ENCODE measurements around the gene BCAR3.

Gene BCAR3

GRCh38 chr1:93598396-93598795 is 83.2 kb downstream of the BCAR3 start:
- Histone ChIP-seq H2BK15ac (ENCODE audit: low read length) (no peak overlapping the region), H2BK12ac (ENCODE audit: low read length) (no peak overlapping the region), H2BK120ac (ENCODE audit: low read depth, low read length) (no peak overlapping the region), H2AK5ac (ENCODE audit: low read depth, low read length) (no peak overlapping the region), H3K79me1 (ENCODE audit: low read depth, low read length) (peaks cover 4% of the 10 kb centered on the region), H3K27ac (replicated peaks; ENCODE audit: low read length) (no peak overlapping the region), H3K9ac (ENCODE audit: low read depth, low read length, poor library complexity) (no peak overlapping the region), H3K4ac (ENCODE audit: low read length) (no peak overlapping the region), H3K4me2 (ENCODE audit: insufficient read depth, low read length, poor library complexity, severe bottlenecking) (no peak overlapping the region), H3K36me3 (replicated peaks in 1 of 2; ENCODE audit: control insufficient read depth in 2 of 2, insufficient read depth in 2 of 2, low read length in 2 of 2) (no peaks in the 10 kb centered on the region), H3K14ac (ENCODE audit: low read length) (no peak overlapping the region), H3K4me1 (ENCODE audit: control insufficient read depth in 2 of 2, insufficient read depth in 1 of 2, low read depth in 1 of 2, low read length in 2 of 2) (peaks cover 0 to 9% of the 10 kb centered on the region in 2 donors), H4K8ac (ENCODE audit: low read depth, low read length) (no peak overlapping the region), H3K4me3 (ENCODE audit: low read length in 2 of 2) (peak overlapping the region in 1 of 2 donors; percentile 44), H3K18ac (ENCODE audit: low read length) (no peak overlapping the region), H4K91ac (ENCODE audit: low read depth, low read length, poor library complexity) (no peak overlapping the region), H3K9me3 (replicated peaks in 1 of 2; ENCODE audit: control insufficient read depth in 2 of 2, insufficient read depth in 1 of 2, low read depth in 1 of 2, low read length in 2 of 2) (peaks cover 1 to 4% of the 10 kb centered on the region in 2 donors), H2BK5ac (ENCODE audit: low read length) (no peak overlapping the region), H3K23ac (ENCODE audit: low read depth, low read length, poor library complexity) (no peak overlapping the region), H3K27me3 (ENCODE audit: control insufficient read depth in 3 of 3, insufficient read depth in 3 of 3, low read depth in 1 of 3, low read length in 3 of 3) (no peaks in the 10 kb centered on the region), H2AFZ (ENCODE audit: low read length) (no peak overlapping the region)
- no CpG with 5 or more reads among the region's 2 CpGs for WGBS, 2 donors (ENCODE audit: extremely low coverage in 2 of 2, insufficient read length in 2 of 2, insufficient replicate concordance in 1 of 2)
- DNase-seq (ENCODE audit: low spot score), result no peak

DNA sequence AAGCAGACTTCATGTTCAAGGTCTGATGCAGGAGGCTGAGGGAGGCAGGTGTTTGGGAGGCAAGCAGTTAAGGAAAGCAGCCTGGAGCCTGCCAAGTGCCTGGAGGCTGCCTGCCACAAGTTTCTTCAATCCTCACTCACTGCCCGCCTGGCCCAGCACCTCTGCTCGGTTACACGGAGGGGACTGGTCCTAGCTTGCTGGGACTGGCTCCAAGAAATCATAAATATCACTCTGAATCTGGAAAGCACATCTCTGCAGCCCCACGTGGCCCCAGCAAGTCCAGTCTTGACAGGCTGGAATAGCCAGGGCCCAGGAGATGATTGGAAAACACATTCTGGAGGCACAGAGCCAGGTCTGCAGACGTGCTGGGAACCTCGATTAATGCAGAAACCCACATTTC is 83.9 kb downstream of the BCAR3 start:
- no CpG with 5 or more reads among the region's 6 CpGs for WGBS, 2 donors (ENCODE audit: extremely low coverage in 2 of 2, insufficient read length in 2 of 2, insufficient replicate concordance in 1 of 2)

GRCh38 chr1:93596329-93597089 is 85.1 kb downstream of the BCAR3 start:
- Histone ChIP-seq H3K4me2 (ENCODE audit: insufficient read depth, low read length, poor library complexity, severe bottlenecking) (no peak overlapping the region), H3K36me3 (replicated peaks in 1 of 2; ENCODE audit: control insufficient read depth in 2 of 2, insufficient read depth in 2 of 2, low read length in 2 of 2) (peaks cover 3 to 12% of the 10 kb centered on the region in 2 donors), H3K79me1 (ENCODE audit: low read depth, low read length) (peaks cover 4% of the 10 kb centered on the region), H2BK120ac (ENCODE audit: low read depth, low read length) (no peak overlapping the region), H3K18ac (ENCODE audit: low read length) (no peak overlapping the region), H4K91ac (ENCODE audit: low read depth, low read length, poor library complexity) (no peak overlapping the region), H3K9ac (ENCODE audit: low read depth, low read length, poor library complexity) (no peak overlapping the region), H3K14ac (ENCODE audit: low read length) (no peak overlapping the region), H2BK12ac (ENCODE audit: low read length) (no peak overlapping the region), H2BK15ac (ENCODE audit: low read length) (no peak overlapping the region), H2BK5ac (ENCODE audit: low read length) (no peak overlapping the region), H2AFZ (ENCODE audit: low read length) (no peak overlapping the region), H3K23ac (ENCODE audit: low read depth, low read length, poor library complexity) (no peak overlapping the region), H3K9me3 (replicated peaks in 1 of 2; ENCODE audit: control insufficient read depth in 2 of 2, insufficient read depth in 1 of 2, low read depth in 1 of 2, low read length in 2 of 2) (peaks cover 0 to 1% of the 10 kb centered on the region in 2 donors), H3K27ac (replicated peaks; ENCODE audit: low read length) (no peak overlapping the region), H3K4me3 (ENCODE audit: low read length in 2 of 2) (no peak overlapping the region), H3K4ac (ENCODE audit: low read length) (no peak overlapping the region), H4K8ac (ENCODE audit: low read depth, low read length) (no peak overlapping the region), H3K4me1 (ENCODE audit: control insufficient read depth in 2 of 2, insufficient read depth in 1 of 2, low read depth in 1 of 2, low read length in 2 of 2) (peaks cover 0 to 10% of the 10 kb centered on the region in 2 donors), H2AK5ac (ENCODE audit: low read depth, low read length) (no peak overlapping the region), H3K27me3 (ENCODE audit: control insufficient read depth in 3 of 3, insufficient read depth in 3 of 3, low read depth in 1 of 3, low read length in 3 of 3) (no peaks in the 10 kb centered on the region)
- DNase-seq (ENCODE audit: low spot score), result no peak
- no CpG with 5 or more reads among the region's 4 CpGs for WGBS, 2 donors (ENCODE audit: extremely low coverage in 2 of 2, insufficient read length in 2 of 2, insufficient replicate concordance in 1 of 2)

More for the DNA sequence above, 83.9 kb downstream of the BCAR3 start:
- no peak overlapping the region for H2BK15ac ChIP-seq (ENCODE audit: low read length)
- no peak overlapping the region for H3K4ac ChIP-seq (ENCODE audit: low read length)
- no peak overlapping the region for H3K4me3 ChIP-seq (ENCODE audit: low read length in 2 of 2)
- H3K18ac ChIP-seq (ENCODE audit: low read length), result no peak overlapping the region
- no peak for DNase-seq (ENCODE audit: low spot score)
- no peak overlapping the region for H2BK5ac ChIP-seq (ENCODE audit: low read length)
- H3K4me1 ChIP-seq (ENCODE audit: control insufficient read depth in 2 of 2, insufficient read depth in 1 of 2, low read depth in 1 of 2, low read length in 2 of 2), result peaks cover 0 to 9% of the 10 kb centered on the region in 2 donors
- H2BK120ac ChIP-seq (ENCODE audit: low read depth, low read length), result no peak overlapping the region
- no peaks in the 10 kb centered on the region for H3K27me3 ChIP-seq (ENCODE audit: control insufficient read depth in 3 of 3, insufficient read depth in 3 of 3, low read depth in 1 of 3, low read length in 3 of 3)
- no peak overlapping the region for H3K23ac ChIP-seq (ENCODE audit: low read depth, low read length, poor library complexity)
- H3K4me2 ChIP-seq (ENCODE audit: insufficient read depth, low read length, poor library complexity, severe bottlenecking), result no peak overlapping the region
- no peak overlapping the region for H2AK5ac ChIP-seq (ENCODE audit: low read depth, low read length)
- peaks cover 4% of the 10 kb centered on the region for H3K79me1 ChIP-seq (ENCODE audit: low read depth, low read length)
- H3K9me3 ChIP-seq (replicated peaks in 1 of 2; ENCODE audit: control insufficient read depth in 2 of 2, insufficient read depth in 1 of 2, low read depth in 1 of 2, low read length in 2 of 2), result peaks cover 0 to 1% of the 10 kb centered on the region in 2 donors
- H4K91ac ChIP-seq (ENCODE audit: low read depth, low read length, poor library complexity), result no peak overlapping the region
- H3K27ac ChIP-seq (replicated peaks; ENCODE audit: low read length), result no peak overlapping the region
- H3K14ac ChIP-seq (ENCODE audit: low read length), result no peak overlapping the region
- no peak overlapping the region for H2BK12ac ChIP-seq (ENCODE audit: low read length)
- H3K9ac ChIP-seq (ENCODE audit: low read depth, low read length, poor library complexity), result no peak overlapping the region
- H4K8ac ChIP-seq (ENCODE audit: low read depth, low read length), result no peak overlapping the region
- no peak overlapping the region for H2AFZ ChIP-seq (ENCODE audit: low read length)
- peaks cover 0 to under 1% of the 10 kb centered on the region in 2 donors for H3K36me3 ChIP-seq (replicated peaks in 1 of 2; ENCODE audit: control insufficient read depth in 2 of 2, insufficient read depth in 2 of 2, low read length in 2 of 2)

DNA sequence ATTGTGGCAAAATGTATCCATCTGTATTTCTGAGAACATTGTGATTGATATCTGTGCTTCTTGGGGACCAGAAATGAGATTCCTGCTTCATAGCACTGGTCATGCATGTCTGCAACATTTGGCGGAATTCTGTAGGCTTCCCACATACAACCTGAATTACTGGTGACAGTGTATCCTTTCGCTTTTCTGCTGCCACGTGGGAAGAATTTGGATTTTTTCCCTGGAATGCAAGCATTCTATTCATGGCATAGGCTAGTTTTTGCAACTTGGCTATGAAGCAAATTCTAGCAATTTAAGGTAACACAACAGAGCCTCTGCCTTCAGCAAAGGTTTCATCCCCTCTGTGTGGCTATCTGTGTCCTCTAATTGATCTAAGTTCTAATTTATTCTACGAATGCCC is 85.9 kb downstream of the BCAR3 start:
- no peak overlapping the region for H2AFZ ChIP-seq (ENCODE audit: low read length)
- no peaks in the 10 kb centered on the region for H3K27me3 ChIP-seq (ENCODE audit: control insufficient read depth in 3 of 3, insufficient read depth in 3 of 3, low read depth in 1 of 3, low read length in 3 of 3)
- DNase-seq (ENCODE audit: low spot score), result no peak
- H3K4me2 ChIP-seq (ENCODE audit: insufficient read depth, low read length, poor library complexity, severe bottlenecking), result no peak overlapping the region
- peaks cover 0 to 1% of the 10 kb centered on the region in 2 donors for H3K9me3 ChIP-seq (replicated peaks in 1 of 2; ENCODE audit: control insufficient read depth in 2 of 2, insufficient read depth in 1 of 2, low read depth in 1 of 2, low read length in 2 of 2)
- H2BK12ac ChIP-seq (ENCODE audit: low read length), result no peak overlapping the region
- H4K8ac ChIP-seq (ENCODE audit: low read depth, low read length), result no peak overlapping the region
- H3K9ac ChIP-seq (ENCODE audit: low read depth, low read length, poor library complexity), result no peak overlapping the region
- no CpG with 5 or more reads among the region's 4 CpGs for WGBS, 2 donors (ENCODE audit: extremely low coverage in 2 of 2, insufficient read length in 2 of 2, insufficient replicate concordance in 1 of 2)
- H3K4me1 ChIP-seq (ENCODE audit: control insufficient read depth in 2 of 2, insufficient read depth in 1 of 2, low read depth in 1 of 2, low read length in 2 of 2), result peaks cover 0 to 10% of the 10 kb centered on the region in 2 donors
- no peak overlapping the region for H3K23ac ChIP-seq (ENCODE audit: low read depth, low read length, poor library complexity)
- no peak overlapping the region for H2BK5ac ChIP-seq (ENCODE audit: low read length)
- H2BK120ac ChIP-seq (ENCODE audit: low read depth, low read length), result no peak overlapping the region
- no peak overlapping the region for H3K4ac ChIP-seq (ENCODE audit: low read length)
- H2AK5ac ChIP-seq (ENCODE audit: low read depth, low read length), result no peak overlapping the region
- H2BK15ac ChIP-seq (ENCODE audit: low read length), result no peak overlapping the region
- no peak overlapping the region for H3K4me3 ChIP-seq (ENCODE audit: low read length in 2 of 2)
- H4K91ac ChIP-seq (ENCODE audit: low read depth, low read length, poor library complexity), result no peak overlapping the region
- H3K36me3 ChIP-seq (replicated peaks in 1 of 2; ENCODE audit: control insufficient read depth in 2 of 2, insufficient read depth in 2 of 2, low read length in 2 of 2), result peaks cover 3 to 17% of the 10 kb centered on the region in 2 donors
- no peak overlapping the region for H3K18ac ChIP-seq (ENCODE audit: low read length)
- peaks cover 4% of the 10 kb centered on the region for H3K79me1 ChIP-seq (ENCODE audit: low read depth, low read length)
- no peak overlapping the region for H3K14ac ChIP-seq (ENCODE audit: low read length)
- no peak overlapping the region for H3K27ac ChIP-seq (replicated peaks; ENCODE audit: low read length)
